ENCODE data around the gene ZFP62.

- TF ChIP-seq GATA3 (IDR thresholded peaks at IDR 0.05; ENCODE audit: low read depth, low read length) = no peak
- TF ChIP-seq GATA2 (IDR thresholded peaks at IDR 0.05; ENCODE audit: low read depth, low read length) = no peak
Observed at GRCh38 chr5:180850434-180851078, 10.5 kb downstream of the ZFP62 start.
